ENCODE measurements around the gene ATP8B4. TPM values are rescaled to one million over a fixed set of nuclear protein-coding genes. Genes with fewer than 3 reads are reported as not detected.
A peak's percentile ranks its signal among the peaks of the same experiment; 100 is the strongest.

ATP8B4 gene
- total RNA-seq, 4 donors from 2014 or later: 34.9 to 124 (median 78.8) TPM

- Histone ChIP-seq H3K4me3 (no peak overlapping the region), H3K4me1 (no peaks in the 10 kb centered on the region), H3K27ac (no peak overlapping the region), H3K27me3 (no peaks in the 10 kb centered on the region), H3K36me3 (no peaks in the 10 kb centered on the region), H3K9me3 (no peaks in the 10 kb centered on the region)
- DNase-seq: no peak
- intact Hi-C loops (cut with DNase I; ENCODE audit: low total_unique reads): no loop called here
- TF ChIP-seq CTCF (IDR thresholded peaks at IDR 0.05) (no peak), POLR2A (IDR thresholded peaks at IDR 0.05) (no peak)
Observed at GRCh38 chr15:49926740-49927139, 192.3 kb downstream of the ATP8B4 start.

- no peak overlapping the region for H3K4me3 ChIP-seq
- H3K4me1 ChIP-seq: no peaks in the 10 kb centered on the region
- H3K36me3 ChIP-seq: no peaks in the 10 kb centered on the region
- no peak for DNase-seq
- intact Hi-C loops (cut with DNase I; ENCODE audit: low total_unique reads): no loop called here
- no peaks in the 10 kb centered on the region for H3K27me3 ChIP-seq
- no peaks in the 10 kb centered on the region for H3K9me3 ChIP-seq
- no peak overlapping the region for H3K27ac ChIP-seq
- TF ChIP-seq POLR2A (IDR thresholded peaks at IDR 0.05): no peak
- TF ChIP-seq CTCF (IDR thresholded peaks at IDR 0.05): no peak
Observed at GRCh38 chr15:49923671-49924070, 195.4 kb downstream of the ATP8B4 start.

- DNase-seq: no peak
- no peak for TF ChIP-seq CTCF (IDR thresholded peaks at IDR 0.05)
- TF ChIP-seq POLR2A (IDR thresholded peaks at IDR 0.05): no peak
- H3K4me1 ChIP-seq: no peaks in the 10 kb centered on the region
- no peak overlapping the region for H3K27ac ChIP-seq
- H3K27me3 ChIP-seq: no peaks in the 10 kb centered on the region
- H3K4me3 ChIP-seq: no peak overlapping the region
- H3K9me3 ChIP-seq: no peaks in the 10 kb centered on the region
- no peaks in the 10 kb centered on the region for H3K36me3 ChIP-seq
- intact Hi-C loops (cut with DNase I; ENCODE audit: low total_unique reads): no loop called here
Observed at GRCh38 chr15:49919034-49919433, 200.0 kb downstream of the ATP8B4 start.

- no peaks in the 10 kb centered on the region for H3K9me3 ChIP-seq
- no peak for DNase-seq
- intact Hi-C loops (cut with DNase I; ENCODE audit: low total_unique reads): no loop called here
- no peak overlapping the region for H3K4me3 ChIP-seq
- H3K4me1 ChIP-seq: no peaks in the 10 kb centered on the region
- TF ChIP-seq CTCF (IDR thresholded peaks at IDR 0.05): no peak
- no peak for TF ChIP-seq POLR2A (IDR thresholded peaks at IDR 0.05)
- H3K27me3 ChIP-seq: no peaks in the 10 kb centered on the region
- no peaks in the 10 kb centered on the region for H3K36me3 ChIP-seq
- no peak overlapping the region for H3K27ac ChIP-seq
Observed at GRCh38 chr15:49918121-49918520, 200.9 kb downstream of the ATP8B4 start.

- H3K9me3 ChIP-seq: no peaks in the 10 kb centered on the region
- H3K27me3 ChIP-seq: no peaks in the 10 kb centered on the region
- intact Hi-C loops (cut with DNase I; ENCODE audit: low total_unique reads): no loop called here
- H3K36me3 ChIP-seq: no peaks in the 10 kb centered on the region
- H3K4me3 ChIP-seq: no peak overlapping the region
- no peak for TF ChIP-seq POLR2A (IDR thresholded peaks at IDR 0.05)
- TF ChIP-seq CTCF (IDR thresholded peaks at IDR 0.05): no peak
- H3K27ac ChIP-seq: peak overlapping the region; percentile 16 to 19
- no peak for DNase-seq
- H3K4me1 ChIP-seq: no peaks in the 10 kb centered on the region
Observed at GRCh38 chr15:49916998-49917397, 202.0 kb downstream of the ATP8B4 start.

All from uterus (tissue), 4 donors.